Activated CD4-positive, alpha-beta T cell treated with anti-CD3 and anti-CD28 coated beads, Interleukin-2, amount 10 ng/mL, durations not matched to agents 24 days and 14 days (primary cell): ENCODE measurements around the gene RIPOR3. TPM values are rescaled to one million over a fixed set of nuclear protein-coding genes. Genes with fewer than 3 reads are reported as not detected.
"Not testable (repeated sequence)": the region's sequence is repeated elsewhere in the genome, so short reads cannot be mapped to it uniquely, and the experiment has no call there.

Experiments used
- DNase-seq: peaks from one replicate; pipeline ENCODE4 v3.0.0; 2022
- H3K27ac Mint-ChIP-seq: one replicate; pipeline ENCODE4 v1.8.0; 2022; ENCODE audit warnings: mild to moderate bottlenecking, mixed read lengths
- H3K27me3 Mint-ChIP-seq: one replicate; pipeline ENCODE4 v1.8.0; 2022; ENCODE audit warnings: mixed read lengths
- H3K36me3 Mint-ChIP-seq: one replicate; pipeline ENCODE4 v1.8.0; 2022; ENCODE audit warnings: low read depth, mild to moderate bottlenecking, mixed read lengths
- H3K4me1 Mint-ChIP-seq: one replicate; pipeline ENCODE4 v1.8.0; 2021; ENCODE audit warnings: mixed read lengths
- H3K4me3 Mint-ChIP-seq: one replicate; pipeline ENCODE4 v1.8.0; 2022; ENCODE audit warnings: mild to moderate bottlenecking, moderate library complexity, mixed read lengths
- H3K9me3 Mint-ChIP-seq: one replicate; pipeline ENCODE4 v1.8.0; 2021; ENCODE audit warnings: mixed read lengths
- intact Hi-C: fragments of 100-400 bp; cut with micrococcal nuclease; formaldehyde crosslinking; loops from one replicate; pipeline ENCODE4 v1.15.1; 2023
- total RNA-seq: library from RNA; stranded (reverse); gene quantifications from 2 replicates; pipeline ENCODE4 v1.2.3, GENCODE V29; 2022

Gene RIPOR3
- total RNA-seq, 1 donor from 2014 or later, result not detected

- Mint-ChIP-seq H3K9me3 (no peaks in the 10 kb centered on the region), H3K4me3 (no peak overlapping the region), H3K27me3 (no peaks in the 10 kb centered on the region), H3K4me1 (no peaks in the 10 kb centered on the region), H3K27ac (no peak overlapping the region), H3K36me3 (no peaks in the 10 kb centered on the region)
- DNase-seq, result no peak
- intact Hi-C loops, result no loop called here
Measured at GRCh38 chr20:50607850-50608749, 83.2 kb downstream of the RIPOR3 start.

GRCh38 chr20:50607436-50607835 lies 83.9 kb downstream of the RIPOR3 start:
- Mint-ChIP-seq H3K4me1 (no peaks in the 10 kb centered on the region), H3K36me3 (no peaks in the 10 kb centered on the region), H3K27ac (no peak overlapping the region), H3K27me3 (no peaks in the 10 kb centered on the region), H3K9me3 (no peaks in the 10 kb centered on the region), H3K4me3 (no peak overlapping the region)
- intact Hi-C loops, result no loop called here
- no peak for DNase-seq

- H3K4me3 Mint-ChIP-seq, result no peak overlapping the region
- no peaks in the 10 kb centered on the region for H3K36me3 Mint-ChIP-seq
- H3K27me3 Mint-ChIP-seq, result peaks cover 2% of the 10 kb centered on the region
- no peaks in the 10 kb centered on the region for H3K9me3 Mint-ChIP-seq
- H3K27ac Mint-ChIP-seq, result no peak overlapping the region
- intact Hi-C loops, result no loop called here
- DNase-seq, result no peak
- H3K4me1 Mint-ChIP-seq, result no peaks in the 10 kb centered on the region
Measured at GRCh38 chr20:50605136-50605535, 86.2 kb downstream of the RIPOR3 start.

GRCh38 chr20:50604451-50604850 lies 86.9 kb downstream of the RIPOR3 start:
- peaks cover 5% of the 10 kb centered on the region for H3K27me3 Mint-ChIP-seq

GRCh38 chr20:50602432-50603088 lies 88.8 kb downstream of the RIPOR3 start:
- no peak for DNase-seq
- Mint-ChIP-seq H3K9me3 (no peaks in the 10 kb centered on the region), H3K27ac (no peak overlapping the region), H3K27me3 (peaks cover 5% of the 10 kb centered on the region), H3K4me3 (no peak overlapping the region), H3K36me3 (no peaks in the 10 kb centered on the region), H3K4me1 (no peaks in the 10 kb centered on the region)
- intact Hi-C loops, result no loop called here

More at GRCh38 chr20:50604451-50604850, 86.9 kb downstream of the RIPOR3 start:
- intact Hi-C loops, result no loop called here
- H3K4me1 Mint-ChIP-seq, result no peaks in the 10 kb centered on the region
- no peak overlapping the region for H3K4me3 Mint-ChIP-seq
- DNase-seq, result no peak
- no peak overlapping the region for H3K27ac Mint-ChIP-seq
- H3K9me3 Mint-ChIP-seq, result no peaks in the 10 kb centered on the region
- H3K36me3 Mint-ChIP-seq, result no peaks in the 10 kb centered on the region

- Mint-ChIP-seq H3K27me3 (peaks cover 5% of the 10 kb centered on the region), H3K27ac (no peak overlapping the region), H3K36me3 (no peaks in the 10 kb centered on the region), H3K4me1 (no peaks in the 10 kb centered on the region), H3K9me3 (no peaks in the 10 kb centered on the region), H3K4me3 (no peak overlapping the region)
- no peak for DNase-seq
- intact Hi-C loops, result no loop called here
Measured at GRCh38 chr20:50601511-50602431, 89.6 kb downstream of the RIPOR3 start.

- H3K4me3 Mint-ChIP-seq, result no peak overlapping the region
- H3K27me3 Mint-ChIP-seq, result peaks cover 5% of the 10 kb centered on the region
Measured at GRCh38 chr20:50600281-50600895, 91.0 kb downstream of the RIPOR3 start.

GRCh38 chr20:50598768-50599167 lies 92.6 kb downstream of the RIPOR3 start:
- H3K9me3 Mint-ChIP-seq, H3K4me3 Mint-ChIP-seq, H3K4me1 Mint-ChIP-seq, H3K27ac Mint-ChIP-seq, H3K36me3 Mint-ChIP-seq, H3K27me3 Mint-ChIP-seq, intact Hi-C loops, DNase-seq: not testable (repeated sequence)

More at GRCh38 chr20:50600281-50600895, 91.0 kb downstream of the RIPOR3 start:
- no peaks in the 10 kb centered on the region for H3K36me3 Mint-ChIP-seq
- no peak overlapping the region for H3K27ac Mint-ChIP-seq
- H3K4me1 Mint-ChIP-seq, result no peaks in the 10 kb centered on the region
- intact Hi-C loops, result no loop called here
- no peaks in the 10 kb centered on the region for H3K9me3 Mint-ChIP-seq
- no peak for DNase-seq

GRCh38 chr20:50598074-50598473 lies 93.3 kb downstream of the RIPOR3 start:
- no peak overlapping the region for H3K27ac Mint-ChIP-seq
- H3K4me1 Mint-ChIP-seq, result no peaks in the 10 kb centered on the region
- no peaks in the 10 kb centered on the region for H3K9me3 Mint-ChIP-seq
- H3K27me3 Mint-ChIP-seq, result peaks cover 5% of the 10 kb centered on the region
- no peaks in the 10 kb centered on the region for H3K36me3 Mint-ChIP-seq
- intact Hi-C loops, result no loop called here
- H3K4me3 Mint-ChIP-seq, result no peak overlapping the region
- no peak for DNase-seq

- DNase-seq, result no peak
- Mint-ChIP-seq H3K36me3 (no peaks in the 10 kb centered on the region), H3K27me3 (peaks cover 5% of the 10 kb centered on the region), H3K4me1 (no peaks in the 10 kb centered on the region), H3K27ac (no peak overlapping the region), H3K9me3 (no peaks in the 10 kb centered on the region), H3K4me3 (no peak overlapping the region)
- intact Hi-C loops, result no loop called here
Measured at GRCh38 chr20:50597406-50597969, 93.9 kb downstream of the RIPOR3 start.

GRCh38 chr20:50596694-50597021 lies 94.7 kb downstream of the RIPOR3 start:
- intact Hi-C loops, result no loop called here
- Mint-ChIP-seq H3K4me1 (no peaks in the 10 kb centered on the region), H3K27me3 (peaks cover 5% of the 10 kb centered on the region), H3K27ac (no peak overlapping the region), H3K36me3 (no peaks in the 10 kb centered on the region), H3K4me3 (no peak overlapping the region), H3K9me3 (no peaks in the 10 kb centered on the region)
- no peak for DNase-seq

- Mint-ChIP-seq H3K36me3 (no peaks in the 10 kb centered on the region), H3K27ac (no peak overlapping the region), H3K4me1 (no peaks in the 10 kb centered on the region), H3K4me3 (no peak overlapping the region), H3K9me3 (no peaks in the 10 kb centered on the region), H3K27me3 (peaks cover 5% of the 10 kb centered on the region)
- DNase-seq, result no peak
- intact Hi-C loops, result no loop called here
Measured at GRCh38 chr20:50595988-50596693, 95.2 kb downstream of the RIPOR3 start.

GRCh38 chr20:50595433-50595895 lies 95.9 kb downstream of the RIPOR3 start:
- Mint-ChIP-seq H3K4me1 (no peaks in the 10 kb centered on the region), H3K27me3 (peaks cover 4% of the 10 kb centered on the region)

More at GRCh38 chr20:50595433-50595895, 95.9 kb downstream of the RIPOR3 start:
- Mint-ChIP-seq H3K36me3 (no peaks in the 10 kb centered on the region), H3K9me3 (no peaks in the 10 kb centered on the region), H3K27ac (no peak overlapping the region), H3K4me3 (no peak overlapping the region)
- DNase-seq, result no peak
- intact Hi-C loops, result no loop called here
